T-cell (primary cell): ENCODE data around the gene GPS1. TPM values are rescaled to one million over a fixed set of nuclear protein-coding genes. Genes with fewer than 3 reads are reported as not detected.

Experiments
- ATAC-seq, 4 experiments: fragments of 200-7000 bp in 3 of 4; fragments of 150-1000 bp in 1 of 4; cut with Tn5 transposase; replicated peaks in 1 of 4; 1 replicate in 3 of 4; 2 replicates in 1 of 4; pipeline ENCODE4 v1.10.0; 2021; ENCODE audit warnings: moderate library complexity in 3 of 4, mild to moderate bottlenecking in 2 of 4, moderate number of reproducible peaks in 1 of 4
- CTCF ChIA-PET, 2 donors: fragments of 300-600 bp; sonication (Branson Sonifier 250); formaldehyde crosslinking; loops; one replicate each; lab custom pipeline; 2022; ENCODE audit warnings: antibody characterized with exemption in 2 of 2; lab: Charles Lee
- POLR2A ChIA-PET, 2 donors: fragments of 300-600 bp; sonication (Branson Sonifier 250); formaldehyde crosslinking; loops; one replicate each; lab custom pipeline; 2022; ENCODE audit warnings: antibody characterized with exemption in 2 of 2; lab: Charles Lee
- DNase-seq, 35 experiments: peaks; one replicate each; pipeline versions ENCODE4 v3.0.0 to v3.0.0-alpha.2; 2013 to 2023
- H3K27ac ChIP-seq: one replicate; pipeline ENCODE4 v1.5.1; 2013; ENCODE audit warnings: low read length
- H3K27me3 ChIP-seq, 2 experiments: replicated peaks in 1 of 2; 1 replicate in 1 of 2; 2 replicates in 1 of 2; pipeline versions ENCODE4 v1.6.1 to v1.7.0; 2013; ENCODE audit warnings: low read length in 1 of 2, mixed read lengths in 1 of 2; ENCODE audit not compliant: control insufficient read depth in 2 of 2, insufficient read depth in 2 of 2; ENCODE audit errors: extremely low read depth in 1 of 2
- H3K36me3 ChIP-seq, 2 donors: 1 replicate in 1 of 2; 2 replicates in 1 of 2; pipeline versions ENCODE4 v1.6.1 to v1.7.0; 2013; ENCODE audit warnings: low read length in 1 of 2; ENCODE audit not compliant: control insufficient read depth in 2 of 2, insufficient read depth in 1 of 2; ENCODE audit errors: extremely low read depth in 1 of 2
- H3K4me1 ChIP-seq, 2 experiments: 1 replicate in 1 of 2; 2 replicates in 1 of 2; pipeline versions ENCODE4 v1.6.1 to v1.7.0; 2013; ENCODE audit warnings: low read length in 2 of 2, mixed read lengths in 1 of 2; ENCODE audit not compliant: insufficient read depth in 2 of 2, control insufficient read depth in 1 of 2; ENCODE audit errors: extremely low read depth in 1 of 2
- H3K4me3 ChIP-seq, 2 donors: 1 replicate in 1 of 2; 2 replicates in 1 of 2; pipeline versions ENCODE4 v1.5.1 to v1.7.0; 2013; ENCODE audit warnings: mild to moderate bottlenecking in 2 of 2, low read length in 1 of 2, moderate library complexity in 1 of 2; ENCODE audit not compliant: control insufficient read depth in 1 of 2; ENCODE audit errors: extremely low read depth in 1 of 2
- H3K9me3 ChIP-seq: 2 replicates; pipeline ENCODE4 v1.7.0; 2013
- H3K27ac Mint-ChIP-seq, 2 donors: one replicate each; pipeline ENCODE4 v1.8.0; 2020 to 2021; ENCODE audit warnings: mild to moderate bottlenecking in 2 of 2, mixed read lengths in 2 of 2
- H3K27me3 Mint-ChIP-seq, 2 donors: one replicate each; pipeline ENCODE4 v1.8.0; 2021 to 2022; ENCODE audit warnings: mixed read lengths in 2 of 2
- H3K36me3 Mint-ChIP-seq: one replicate; pipeline ENCODE4 v1.8.0; 2021; ENCODE audit warnings: mixed read lengths
- H3K4me1 Mint-ChIP-seq, 3 donors: one replicate each; pipeline ENCODE4 v1.8.0; 2020 to 2022; ENCODE audit warnings: mixed read lengths in 3 of 3, mild to moderate bottlenecking in 1 of 3
- H3K4me3 Mint-ChIP-seq, 3 donors: one replicate each; pipeline ENCODE4 v1.8.0; 2020 to 2022; ENCODE audit warnings: mild to moderate bottlenecking in 3 of 3, mixed read lengths in 3 of 3, moderate library complexity in 3 of 3
- H3K9me3 Mint-ChIP-seq, 3 donors: one replicate each; pipeline ENCODE4 v1.8.0; 2020 to 2022; ENCODE audit warnings: mixed read lengths in 3 of 3
- WGBS: methylation state at CpG from one replicate; pipeline ENCODE4 v1.1.5; 2013; ENCODE audit warnings: missing lambda C conversion rate; ENCODE audit not compliant: insufficient coverage; 5-methylcytosine and 5-hydroxymethylcytosine counted together
- total RNA-seq, 35 experiments: library from RNA in 6 of 35; stranded (reverse) in 6 of 35; fragments of 120-200 nt in 1 of 35; gene quantifications; one replicate each; pipeline versions ENCODE4 v1.2.1 to v1.2.4 and lab custom pipeline; 2013 to 2026

GPS1 gene
- total RNA-seq, 5 donors from 2014 or later (not counting 1 experiment from before 2014, with no cell fraction given): 75.3 to 117 (median 98.0) TPM

DNA sequence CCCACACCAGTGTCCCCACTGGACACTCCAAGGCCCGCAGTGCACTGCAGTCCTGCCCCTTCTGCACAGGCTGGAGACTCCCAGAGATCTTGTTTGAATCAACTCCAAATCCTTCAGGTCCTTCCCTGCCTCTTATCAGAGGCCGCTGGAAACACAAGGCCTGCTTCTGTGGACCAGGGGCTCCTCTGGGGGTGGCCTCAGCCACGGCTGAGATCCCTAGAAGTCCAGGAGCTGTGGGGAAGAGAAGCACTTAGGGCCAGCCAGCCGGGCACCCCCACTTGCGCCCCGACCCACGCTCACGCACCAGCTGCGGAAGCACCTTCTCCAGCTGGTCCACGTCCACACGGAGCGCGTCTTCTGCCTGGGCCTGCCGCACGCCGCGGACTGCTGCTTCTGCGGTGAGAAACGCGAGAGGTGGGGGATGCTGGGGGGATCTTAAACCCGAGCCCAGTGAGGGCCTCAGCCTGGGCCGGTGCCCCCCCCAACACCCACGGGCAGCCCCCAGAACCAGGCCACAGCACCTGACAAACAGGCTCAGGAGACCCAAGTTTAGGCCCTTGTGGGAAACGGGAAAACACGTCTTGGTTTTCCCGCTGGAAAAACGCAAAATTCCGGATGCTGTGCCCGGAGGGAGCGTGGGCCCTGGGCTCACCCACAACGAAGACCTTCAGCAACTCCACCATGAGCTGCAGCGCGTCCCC is 32.6 kb upstream of the GPS1 start:
- CTCF ChIA-PET: interaction anchor here in 1 of 2 donors (1.0 to 4.3 kb wide), 2 partner anchors 52 to 59 kb away, joined by 5 to 26 read pairs; no protein-coding TSS in a partner anchor
- Histone ChIP-seq H3K4me3 (no peak overlapping the region), H3K27ac (no peak overlapping the region), H3K4me1 (peaks cover 11 to 34% of the 10 kb centered on the region in 2 experiments), H3K36me3 (peaks cover 0 to 5% of the 10 kb centered on the region in 2 donors), H3K27me3 (peaks cover 0 to under 1% of the 10 kb centered on the region in 2 experiments), H3K9me3 (no peaks in the 10 kb centered on the region)
- Mint-ChIP-seq H3K4me3 (no peak overlapping the region), H3K9me3 (no peaks in the 10 kb centered on the region), H3K27me3 (no peaks in the 10 kb centered on the region), H3K27ac (no peak overlapping the region), H3K36me3 (no peaks in the 10 kb centered on the region), H3K4me1 (peaks cover 14 to 25% (median 17%) of the 10 kb centered on the region in 3 donors)
- WGBS: 94% methylated on average over 29 of the region's 33 CpGs
- POLR2A ChIA-PET: no interaction called here
- ATAC-seq (no peak), DNase-seq (no peak)

- POLR2A ChIA-PET: no interaction called here
- no peaks in the 10 kb centered on the region for H3K9me3 Mint-ChIP-seq
These were observed 31.8 kb upstream of the GPS1 start for GRCh38 chr17:82019690-82020571.

GRCh38 chr17:82020572-82021106 is 31.1 kb upstream of the GPS1 start:
- ChIA-PET CTCF (interaction anchor here (0.8 to 4.3 kb wide), 4 partner anchors 11 to 61 kb away, joined by 5 to 26 read pairs (median 6); no protein-coding TSS in a partner anchor), POLR2A (no interaction called here)
- no peak overlapping the region for H3K27ac Mint-ChIP-seq
- H3K9me3 Mint-ChIP-seq: no peaks in the 10 kb centered on the region
- Histone ChIP-seq H3K4me3 (no peak overlapping the region), H3K36me3 (peaks cover 0 to 9% of the 10 kb centered on the region in 2 donors), H3K9me3 (no peaks in the 10 kb centered on the region), H3K27ac (no peak overlapping the region), H3K27me3 (peaks cover 0 to 6% of the 10 kb centered on the region in 2 experiments), H3K4me1 (peaks cover 12 to 42% of the 10 kb centered on the region in 2 experiments)
- WGBS: 93% methylated on average over 14 of the region's 14 CpGs
- no peak for ATAC-seq
- no peak for DNase-seq
- H3K36me3 Mint-ChIP-seq: no peaks in the 10 kb centered on the region
- H3K4me1 Mint-ChIP-seq: peaks cover 14 to 28% (median 19%) of the 10 kb centered on the region in 3 donors
- no peaks in the 10 kb centered on the region for H3K27me3 Mint-ChIP-seq
- no peak overlapping the region for H3K4me3 Mint-ChIP-seq

More at GRCh38 chr17:82019690-82020571, 31.8 kb upstream of the GPS1 start:
- ATAC-seq: no peak
- WGBS: 71% methylated on average over 27 of the region's 34 CpGs
- no peak overlapping the region for H3K4me3 ChIP-seq
- CTCF ChIA-PET: interaction anchor here (0.6 to 4.3 kb wide), 5 partner anchors 10 to 1290 kb away, joined by 3 to 26 read pairs (median 5); no protein-coding TSS in a partner anchor
- no peaks in the 10 kb centered on the region for H3K9me3 ChIP-seq
- H3K36me3 Mint-ChIP-seq: no peaks in the 10 kb centered on the region
- peaks cover 0 to 6% of the 10 kb centered on the region in 2 experiments for H3K27me3 ChIP-seq
- H3K4me1 Mint-ChIP-seq: peaks cover 14 to 27% (median 19%) of the 10 kb centered on the region in 3 donors
- no peak overlapping the region for H3K27ac ChIP-seq
- peak in 29 of 35 experiments; percentile 26 to 74 (median 48) for DNase-seq
- no peak overlapping the region for H3K4me3 Mint-ChIP-seq
- H3K27me3 Mint-ChIP-seq: no peaks in the 10 kb centered on the region
- H3K36me3 ChIP-seq: peaks cover 0 to 5% of the 10 kb centered on the region in 2 donors
- peaks cover 12 to 38% of the 10 kb centered on the region in 2 experiments for H3K4me1 ChIP-seq
- no peak overlapping the region for H3K27ac Mint-ChIP-seq

DNA sequence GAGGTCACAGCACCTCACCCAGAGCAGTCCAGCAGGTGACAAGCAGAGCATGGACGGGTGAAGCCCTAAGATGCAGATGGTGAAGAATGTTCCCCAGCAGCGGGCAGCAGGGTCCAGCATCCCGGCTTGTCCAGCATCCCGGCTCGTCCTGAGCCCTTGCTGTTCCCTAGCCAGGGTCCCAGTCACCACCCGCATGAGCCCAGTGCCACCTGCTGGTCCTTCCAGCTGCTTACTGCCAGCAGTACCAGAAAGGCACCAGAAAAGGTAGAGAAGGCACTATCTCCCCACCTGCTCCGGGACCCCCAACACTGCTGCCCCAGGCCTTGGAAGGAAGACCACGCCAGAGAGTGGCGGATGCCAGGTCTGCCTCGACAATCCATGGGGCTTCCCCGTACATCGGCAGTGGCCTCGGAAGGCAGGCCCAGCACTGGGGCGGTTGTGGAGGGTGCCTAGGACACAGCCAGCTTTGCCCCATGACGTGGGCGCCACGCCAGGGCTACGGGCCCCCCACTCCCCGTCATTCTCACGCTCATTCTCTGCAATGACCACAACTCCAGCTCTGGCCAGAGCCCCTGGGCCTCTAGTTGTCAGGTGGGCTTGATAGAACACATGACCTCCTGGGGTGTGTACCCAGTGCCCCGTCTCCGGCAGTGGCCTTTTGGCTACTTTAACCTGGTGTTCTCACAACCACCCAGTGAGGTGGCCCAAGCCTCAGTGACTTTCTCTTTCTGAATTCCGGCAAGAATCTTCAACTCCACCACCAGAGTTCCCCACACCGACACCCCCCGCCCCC is 30.4 kb upstream of the GPS1 start:
- peaks cover 0 to 9% of the 10 kb centered on the region in 2 donors for H3K36me3 ChIP-seq
- peak overlapping the region; percentile 39 to 48 for H3K27ac Mint-ChIP-seq
- H3K4me1 Mint-ChIP-seq: peaks cover 14 to 31% (median 19%) of the 10 kb centered on the region in 3 donors
- H3K4me3 ChIP-seq: peak overlapping the region; percentile 71 to 76
- no peak overlapping the region for H3K27ac ChIP-seq
- 47% methylated on average over 23 of the region's 25 CpGs for WGBS
- ChIA-PET CTCF (interaction anchor here (1.3 to 4.3 kb wide), 3 partner anchors 17 to 62 kb away, joined by 4 to 26 read pairs (median 17); partner anchors contain the start of gene DCXR (in 1 of the 2)), POLR2A (no interaction called here)
- no peaks in the 10 kb centered on the region for H3K9me3 Mint-ChIP-seq
- ATAC-seq (no peak), DNase-seq (peak in 30 of 35 experiments; percentile 25 to 71 (median 47))
- peaks cover 0 to 6% of the 10 kb centered on the region in 2 experiments for H3K27me3 ChIP-seq
- peaks cover 12 to 42% of the 10 kb centered on the region in 2 experiments for H3K4me1 ChIP-seq
- H3K4me3 Mint-ChIP-seq: peak overlapping the region; percentile 72 to 81 (median 80)
- no peaks in the 10 kb centered on the region for H3K9me3 ChIP-seq
- H3K27me3 Mint-ChIP-seq: no peaks in the 10 kb centered on the region
- H3K36me3 Mint-ChIP-seq: no peaks in the 10 kb centered on the region

DNA sequence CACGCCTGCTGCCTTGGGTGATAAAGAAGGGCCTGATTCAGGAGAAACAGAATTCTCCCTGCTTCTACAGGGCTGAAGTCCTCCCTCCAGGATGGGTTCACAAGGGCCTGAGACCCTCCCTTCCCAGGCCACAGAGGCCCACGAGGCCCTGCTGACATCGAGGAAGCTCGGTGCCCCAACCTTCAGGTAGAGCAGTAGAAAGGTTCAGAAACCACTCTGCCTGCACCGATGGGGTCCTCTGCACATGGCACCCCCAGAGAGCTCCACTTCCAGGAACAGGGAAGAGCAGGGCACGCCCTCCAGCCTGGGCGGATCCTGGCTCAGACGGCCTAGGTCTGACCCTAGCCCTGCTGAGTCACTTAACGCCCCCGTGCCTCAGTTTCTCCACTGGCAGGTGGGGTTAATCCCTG is 29.8 kb upstream of the GPS1 start:
- Mint-ChIP-seq H3K4me3 (peak overlapping the region; percentile 72 to 81 (median 80)), H3K36me3 (no peaks in the 10 kb centered on the region), H3K9me3 (no peaks in the 10 kb centered on the region), H3K27ac (peak overlapping the region; percentile 39 to 48), H3K27me3 (no peaks in the 10 kb centered on the region), H3K4me1 (peaks cover 14 to 31% (median 19%) of the 10 kb centered on the region in 3 donors)
- no peak for ATAC-seq
- WGBS: 2% methylated on average over 7 of the region's 10 CpGs
- Histone ChIP-seq H3K36me3 (peaks cover 0 to 9% of the 10 kb centered on the region in 2 donors), H3K4me3 (peak overlapping the region; percentile 71 to 76), H3K27me3 (peaks cover 0 to 6% of the 10 kb centered on the region in 2 experiments), H3K9me3 (no peaks in the 10 kb centered on the region), H3K27ac (peak overlapping the region; percentile 4), H3K4me1 (peaks cover 12 to 42% of the 10 kb centered on the region in 2 experiments)
- ChIA-PET POLR2A (no interaction called here), CTCF (interaction anchor here (1.3 to 4.3 kb wide), 3 partner anchors 16 to 63 kb away, joined by 4 to 26 read pairs (median 17); partner anchors contain the start of gene DCXR (in 1 of the 2))
- DNase-seq: no peak
